Smooth muscle cell (in vitro differentiated cells): ENCODE results near the gene FXYD2. TPM values are rescaled to one million over a fixed set of nuclear protein-coding genes. Genes with fewer than 3 reads are reported as not detected.
A peak's percentile ranks its signal among the peaks of the same experiment; 100 is the strongest.

Experiments used
- DNase-seq: peaks from one replicate; lab custom pipeline; 2025; ENCODE audit not compliant: unreplicated experiment; lab: John Stamatoyannopoulos, UW
- H2AFZ ChIP-seq: fragments of 200-600 bp; sonication (generic); 2 replicates; pipeline ENCODE4 v1.6.0; 2016; ENCODE audit warnings: antibody characterized with exemption, low read depth, mild to moderate bottlenecking
- H3F3A ChIP-seq: fragments of 200-600 bp; sonication (generic); 2 replicates; pipeline ENCODE4 v1.6.0; 2017; ENCODE audit warnings: antibody characterized with exemption, low read depth
- H3K27ac ChIP-seq: fragments of 200-600 bp; sonication (generic); 2 replicates; pipeline ENCODE4 v1.5.1; 2016; ENCODE audit warnings: low read depth, mild to moderate bottlenecking
- H3K27me3 ChIP-seq: fragments of 200-600 bp; sonication (generic); 2 replicates; pipeline ENCODE4 v1.6.1; 2016; ENCODE audit warnings: low read depth, mild to moderate bottlenecking
- H3K36me3 ChIP-seq: fragments of 200-600 bp; sonication (generic); 2 replicates; pipeline ENCODE4 v1.5.1; 2016; ENCODE audit warnings: low read depth
- H3K4me1 ChIP-seq: fragments of 200-600 bp; sonication (generic); 2 replicates; pipeline ENCODE4 v1.5.1; 2016; ENCODE audit warnings: low read depth
- H3K4me2 ChIP-seq: fragments of 200-600 bp; sonication (generic); 2 replicates; pipeline ENCODE4 v1.6.0; 2016; ENCODE audit warnings: mild to moderate bottlenecking
- H3K4me3 ChIP-seq: fragments of 200-600 bp; sonication (generic); 2 replicates; pipeline ENCODE4 v1.5.1; 2016; ENCODE audit warnings: mild to moderate bottlenecking
- H3K79me2 ChIP-seq: fragments of 200-600 bp; sonication (generic); 2 replicates; pipeline ENCODE4 v1.6.0; 2016; ENCODE audit warnings: low read depth, mild to moderate bottlenecking
- H3K9ac ChIP-seq: fragments of 200-600 bp; sonication (generic); 2 replicates; pipeline ENCODE4 v1.6.0; 2016; ENCODE audit warnings: low read depth
- H3K9me3 ChIP-seq: fragments of 200-600 bp; sonication (generic); replicated peaks from 2 replicates; pipeline ENCODE4 v1.5.1; 2016; ENCODE audit warnings: low read depth
- H4K20me1 ChIP-seq: fragments of 200-600 bp; sonication (generic); 2 replicates; pipeline ENCODE4 v1.6.0; 2016; ENCODE audit warnings: low read depth
- CTCF ChIP-seq: fragments of 200-600 bp; sonication (generic); IDR thresholded peaks from 2 replicates; pipeline ENCODE4 v1.5.1; 2017; ENCODE audit warnings: borderline replicate concordance, mild to moderate bottlenecking, antibody characterized with exemption; ENCODE audit not compliant: insufficient read depth, poor library complexity, severe bottlenecking
- WGBS: methylation state at CpG from one replicate; pipeline ENCODE4 v1.1.7; 2016; ENCODE audit warnings: low lambda C conversion rate; 5-methylcytosine and 5-hydroxymethylcytosine counted together
- polyA plus RNA-seq: library from polyadenylated mRNA; unstranded; fragments of >200 nt; fragmentation: Nextera tagmentation; extraction: Ambion mirVana; gene quantifications from 2 replicates; pipeline ENCODE4 v1.2.1, GENCODE V29; 2016
- total RNA-seq: library from RNA; depleted of rRNA; stranded (reverse); fragments of >200 nt; gene quantifications from 2 replicates; pipeline ENCODE4 v1.2.3, GENCODE V29; 2014

FXYD2 gene
- total and polyA plus RNA-seq, 2 experiments from 2014 or later = 1.00 TPM; not detected in 1

GRCh38 chr11:117818041-117818873 is 6.3 kb downstream of the FXYD2 start:
- Histone ChIP-seq H2AFZ (no peak overlapping the region), H3K4me2 (no peak overlapping the region)
- no peak for TF ChIP-seq CTCF

GRCh38 chr11:117817368-117818040 is 7.0 kb downstream of the FXYD2 start:
- no peaks in the 10 kb centered on the region for H3K9me3 ChIP-seq
- H3K4me1 ChIP-seq = peaks cover 28% of the 10 kb centered on the region
- peak overlapping the region; percentile 72 for H2AFZ ChIP-seq
- H3K4me2 ChIP-seq = peak overlapping the region; percentile 82
- WGBS = 10% methylated on average over 19 of the region's 19 CpGs
- no peaks in the 10 kb centered on the region for H3K27me3 ChIP-seq
- peaks cover 9% of the 10 kb centered on the region for H3F3A ChIP-seq
- no peak overlapping the region for H3K9ac ChIP-seq
- TF ChIP-seq CTCF = peak; percentile 100
- no peaks in the 10 kb centered on the region for H3K36me3 ChIP-seq
- no peaks in the 10 kb centered on the region for H4K20me1 ChIP-seq
- peak; percentile 85 for DNase-seq
- H3K4me3 ChIP-seq = peak overlapping the region; percentile 23
- no peaks in the 10 kb centered on the region for H3K79me2 ChIP-seq
- H3K27ac ChIP-seq = peak overlapping the region; percentile 35

More at GRCh38 chr11:117818041-117818873, 6.3 kb downstream of the FXYD2 start:
- no peaks in the 10 kb centered on the region for H4K20me1 ChIP-seq
- H3K9ac ChIP-seq = no peak overlapping the region
- no peaks in the 10 kb centered on the region for H3K27me3 ChIP-seq
- peak overlapping the region; percentile 35 for H3K27ac ChIP-seq
- no peaks in the 10 kb centered on the region for H3K79me2 ChIP-seq
- peaks cover 28% of the 10 kb centered on the region for H3K4me1 ChIP-seq
- peaks cover 9% of the 10 kb centered on the region for H3F3A ChIP-seq
- no peak for DNase-seq
- WGBS = 66% methylated on average over 9 of the region's 9 CpGs
- H3K36me3 ChIP-seq = no peaks in the 10 kb centered on the region
- H3K9me3 ChIP-seq = no peaks in the 10 kb centered on the region
- H3K4me3 ChIP-seq = no peak overlapping the region

- DNase-seq = no peak
- Histone ChIP-seq H2AFZ (no peak overlapping the region), H3K27ac (peak overlapping the region; percentile 61), H3K9ac (no peak overlapping the region), H3K4me3 (no peak overlapping the region), H4K20me1 (no peaks in the 10 kb centered on the region), H3F3A (peaks cover 9% of the 10 kb centered on the region), H3K4me1 (peaks cover 28% of the 10 kb centered on the region), H3K9me3 (no peaks in the 10 kb centered on the region), H3K79me2 (no peaks in the 10 kb centered on the region), H3K27me3 (no peaks in the 10 kb centered on the region), H3K4me2 (peak overlapping the region; percentile 82), H3K36me3 (no peaks in the 10 kb centered on the region)
- TF ChIP-seq CTCF = no peak
- WGBS = 66% methylated on average over 5 of the region's 5 CpGs
These were observed 7.6 kb downstream of the FXYD2 start for GRCh38 chr11:117816846-117817367.
